Adipocyte (in vitro differentiated cells): ENCODE results near the gene CSDE1.

Experiments used
- DNase-seq: peaks from one replicate; pipeline ENCODE4 v3.0.0-alpha.2; 2015; ENCODE audit warnings: low read depth
- H3K27me3 ChIP-seq: replicated peaks from 2 replicates; pipeline ENCODE4 v1.7.0; 2013; ENCODE audit warnings: mild to moderate bottlenecking, low read length, moderate library complexity; ENCODE audit not compliant: control insufficient read depth, insufficient read depth
- H3K36me3 ChIP-seq: 2 replicates; pipeline ENCODE4 v1.7.0; 2013; ENCODE audit warnings: low read length, mild to moderate bottlenecking, moderate library complexity; ENCODE audit not compliant: control insufficient read depth, insufficient read depth, severe bottlenecking
- H3K4me1 ChIP-seq: 2 replicates; pipeline ENCODE4 v1.7.0; 2013; ENCODE audit warnings: mild to moderate bottlenecking, low read length, moderate library complexity; ENCODE audit not compliant: control insufficient read depth, insufficient read depth
- H3K4me3 ChIP-seq: 2 replicates; pipeline ENCODE4 v1.7.0; 2013; ENCODE audit warnings: mild to moderate bottlenecking, low read length, moderate library complexity
- H3K9ac ChIP-seq: 2 replicates; pipeline ENCODE4 v1.7.0; 2013; ENCODE audit warnings: mild to moderate bottlenecking, low read length, moderate library complexity
- H3K9me3 ChIP-seq: 2 replicates; pipeline ENCODE4 v1.7.0; 2013; ENCODE audit warnings: mild to moderate bottlenecking, low read length, moderate library complexity; ENCODE audit not compliant: control insufficient read depth

CSDE1 gene

DNA sequence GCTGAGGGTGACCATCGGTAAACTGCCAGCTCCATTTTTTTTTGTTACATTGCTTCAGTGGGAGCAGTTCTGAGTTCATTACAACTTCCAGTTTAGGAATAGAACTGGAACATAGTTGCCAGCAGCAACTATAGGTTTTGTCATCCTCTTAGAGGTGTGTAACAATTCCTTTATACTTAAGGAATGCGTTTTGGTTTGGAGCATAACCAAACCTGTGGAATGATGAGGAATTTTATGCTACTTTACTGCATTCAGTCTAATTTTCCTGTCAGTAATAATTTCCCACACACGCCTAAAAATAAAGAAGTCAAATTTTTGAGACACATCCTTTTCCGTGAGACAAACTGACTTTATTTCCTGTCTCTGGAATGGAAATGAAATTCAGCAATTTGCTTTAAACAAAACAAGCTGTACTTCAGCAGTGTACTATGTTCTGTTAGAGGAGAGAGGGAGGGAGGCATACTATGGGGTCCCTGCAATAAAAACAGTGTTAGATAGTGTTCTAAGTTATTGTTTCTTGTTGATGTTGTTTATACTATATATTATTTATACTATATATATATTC lies 57.7 kb downstream of the CSDE1 start:
- Histone ChIP-seq H3K4me3 (no peak overlapping the region), H3K4me1 (peaks cover 16% of the 10 kb centered on the region), H3K9ac (no peak overlapping the region), H3K27me3 (no peaks in the 10 kb centered on the region), H3K36me3 (peaks cover 1% of the 10 kb centered on the region), H3K9me3 (no peaks in the 10 kb centered on the region)
- peak; percentile 31 for DNase-seq

- no peaks in the 10 kb centered on the region for H3K27me3 ChIP-seq
- H3K36me3 ChIP-seq = no peaks in the 10 kb centered on the region
Measured at GRCh38 chr1:114696810-114697209, 61.0 kb downstream of the CSDE1 start.

DNA sequence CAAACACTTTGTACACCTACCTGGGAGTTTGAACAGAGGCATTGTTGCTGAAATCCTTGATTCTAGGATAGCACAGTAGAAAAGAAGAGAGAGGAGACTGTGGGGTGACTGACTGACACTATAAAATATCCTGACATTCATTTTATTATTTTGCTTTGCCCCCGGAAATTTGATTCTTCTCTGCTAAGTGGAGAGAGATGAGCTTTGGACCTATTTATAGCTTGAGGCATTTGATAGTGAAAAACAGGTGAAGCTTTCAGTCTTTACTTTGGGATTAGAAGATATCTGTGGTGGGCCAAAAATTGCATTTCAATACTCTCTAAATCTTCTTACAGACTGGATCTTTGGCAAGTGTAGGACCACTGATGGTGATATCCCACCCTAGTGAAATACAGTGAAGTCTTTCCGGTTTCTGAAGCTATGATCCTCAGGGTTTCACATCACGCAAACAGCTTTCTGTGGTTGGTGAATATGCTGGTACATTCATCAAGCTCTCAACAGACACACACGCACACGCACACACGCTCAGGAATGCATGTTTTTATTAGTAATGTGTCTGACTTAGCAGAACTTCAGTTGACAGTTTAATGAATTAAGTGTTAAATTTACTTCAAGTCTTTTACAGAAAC lies 62.2 kb downstream of the CSDE1 start, which contains the start of gene AMPD1:
AMPD1 (minus strand) TSS at position 117 of the 629 bp plus-strand sequence; CDS start at position 42, 75 bp downstream.
- no peak for DNase-seq
- H3K27me3 ChIP-seq = no peaks in the 10 kb centered on the region
- H3K4me3 ChIP-seq = no peak within 1 kb of the TSS

More at GRCh38 chr1:114696810-114697209, 61.0 kb downstream of the CSDE1 start:
- Histone ChIP-seq H3K4me1 (no peaks in the 10 kb centered on the region), H3K4me3 (no peak overlapping the region), H3K9ac (no peak overlapping the region), H3K9me3 (no peaks in the 10 kb centered on the region)
- DNase-seq = no peak

DNA sequence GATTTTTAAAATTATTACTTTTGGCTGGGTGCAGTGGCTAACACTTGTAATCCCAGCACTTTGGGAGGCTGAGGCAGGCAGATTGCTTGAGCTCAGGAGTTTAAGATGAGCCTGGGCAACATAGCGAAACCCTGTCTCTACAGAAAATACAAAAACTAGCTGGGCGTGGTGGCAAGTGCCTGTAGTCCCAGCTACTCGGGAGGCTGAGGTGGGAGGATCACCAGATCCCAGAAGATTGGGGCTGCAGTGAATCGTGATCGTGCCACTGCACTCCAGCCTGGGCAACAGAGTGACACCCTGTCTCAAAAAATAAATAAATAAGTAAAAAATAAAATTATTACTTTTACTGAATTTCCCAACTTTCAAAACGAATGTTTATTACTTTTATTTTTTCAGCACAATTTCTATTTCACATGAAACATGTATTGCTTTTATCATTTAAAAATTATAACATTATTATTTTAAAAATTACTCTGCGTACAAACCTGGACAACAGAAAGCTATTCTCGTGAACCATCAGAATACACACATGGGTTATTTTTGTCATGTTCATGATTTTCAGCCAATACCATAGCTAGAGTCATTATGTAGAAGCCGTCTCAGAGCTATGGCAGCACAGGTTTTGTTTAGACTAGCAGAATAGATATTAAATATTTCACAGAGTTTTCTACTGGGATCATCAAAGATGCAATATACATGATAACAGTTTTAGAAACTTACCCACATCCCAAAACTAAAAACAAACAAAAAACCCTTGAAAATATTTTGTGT lies 63.1 kb downstream of the CSDE1 start:
- no peak for DNase-seq
- no peak overlapping the region for H3K9ac ChIP-seq
- peaks cover 2% of the 10 kb centered on the region for H3K27me3 ChIP-seq
- H3K36me3 ChIP-seq = no peaks in the 10 kb centered on the region
- no peaks in the 10 kb centered on the region for H3K9me3 ChIP-seq
- H3K4me3 ChIP-seq = no peak overlapping the region
- no peaks in the 10 kb centered on the region for H3K4me1 ChIP-seq

More for the DNA sequence above, 62.2 kb downstream of the CSDE1 start, which contains the start of gene AMPD1:
- no peaks in the 10 kb centered on the region for H3K36me3 ChIP-seq
- no peak within 1 kb of the TSS for H3K9ac ChIP-seq
- H3K4me1 ChIP-seq = no peaks in the 10 kb centered on the region
- no peaks in the 10 kb centered on the region for H3K9me3 ChIP-seq

GRCh38 chr1:114692947-114693346 lies 64.8 kb downstream of the CSDE1 start:
- no peak overlapping the region for H3K9ac ChIP-seq
- DNase-seq = no peak
- H3K4me1 ChIP-seq = no peaks in the 10 kb centered on the region
- no peaks in the 10 kb centered on the region for H3K9me3 ChIP-seq
- no peak overlapping the region for H3K4me3 ChIP-seq
- H3K36me3 ChIP-seq = no peaks in the 10 kb centered on the region
- peaks cover 16% of the 10 kb centered on the region for H3K27me3 ChIP-seq

DNA sequence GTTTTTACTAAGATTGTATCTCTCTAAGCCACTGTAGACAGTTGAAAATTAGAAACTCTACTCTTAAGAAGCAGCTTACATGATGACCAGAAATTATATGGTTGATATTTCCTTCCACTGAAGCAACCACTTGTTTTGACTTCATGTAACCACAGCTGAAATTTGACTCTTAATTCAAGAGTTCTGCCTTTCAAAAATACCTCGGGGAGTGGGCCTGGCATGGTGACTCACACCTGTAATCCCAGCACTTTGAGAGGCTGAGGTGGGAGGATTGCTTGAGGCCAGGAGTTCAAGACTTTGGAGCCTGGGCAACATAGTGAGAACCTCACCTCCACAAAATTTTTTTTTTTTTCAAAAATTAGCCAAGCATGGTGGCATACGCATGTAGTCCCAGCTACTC lies 66.7 kb downstream of the CSDE1 start:
- no peaks in the 10 kb centered on the region for H3K36me3 ChIP-seq
- peaks cover 27% of the 10 kb centered on the region for H3K27me3 ChIP-seq
- H3K9ac ChIP-seq = no peak overlapping the region
- no peaks in the 10 kb centered on the region for H3K4me1 ChIP-seq
- DNase-seq = no peak
- H3K4me3 ChIP-seq = no peak overlapping the region
- H3K9me3 ChIP-seq = no peaks in the 10 kb centered on the region

DNA sequence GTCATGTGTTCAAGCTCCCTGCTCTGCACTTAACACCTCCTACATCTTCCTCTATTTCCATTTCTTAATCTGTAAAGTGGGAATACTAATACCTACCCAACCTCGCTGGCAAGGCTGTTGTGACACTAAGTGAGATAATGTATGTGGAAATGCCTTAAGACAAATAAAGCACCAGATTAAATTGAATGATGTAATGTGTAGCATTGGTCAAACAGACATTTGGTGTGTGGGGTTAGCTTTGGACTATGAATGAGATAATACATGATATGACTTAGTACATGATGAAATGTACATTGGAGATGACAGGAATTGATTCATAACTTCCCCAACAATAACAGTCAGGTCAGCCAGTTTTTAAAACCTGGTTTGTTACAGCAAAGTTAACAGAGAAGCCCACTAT lies 67.6 kb downstream of the CSDE1 start:
- no peak for DNase-seq
- Histone ChIP-seq H3K36me3 (no peaks in the 10 kb centered on the region), H3K9me3 (no peaks in the 10 kb centered on the region)

DNA sequence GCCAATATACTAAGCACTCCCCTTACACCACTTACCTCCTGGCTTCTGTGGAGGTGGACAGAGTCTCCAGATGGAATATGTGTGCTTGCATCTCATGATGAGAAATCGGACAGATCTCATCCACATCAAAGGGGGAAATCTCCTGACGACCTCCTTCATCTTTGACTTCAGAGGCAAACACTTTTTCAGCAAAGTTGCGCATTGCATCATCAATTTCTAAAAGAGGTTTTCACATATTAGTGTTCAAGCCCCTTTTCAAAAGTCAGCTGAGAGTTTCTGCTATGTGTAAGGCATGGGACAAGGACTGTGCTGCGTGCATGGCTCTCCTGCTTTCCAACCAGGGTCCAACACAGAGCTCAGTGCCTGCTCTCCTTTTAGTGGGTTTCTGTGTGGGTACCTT lies 69.3 kb downstream of the CSDE1 start:
- Histone ChIP-seq H3K9me3 (no peaks in the 10 kb centered on the region), H3K36me3 (no peaks in the 10 kb centered on the region), H3K4me1 (no peaks in the 10 kb centered on the region), H3K9ac (no peak overlapping the region), H3K27me3 (peaks cover 42% of the 10 kb centered on the region), H3K4me3 (no peak overlapping the region)
- DNase-seq = no peak

More for the DNA sequence above, 67.6 kb downstream of the CSDE1 start:
- H3K27me3 ChIP-seq = peaks cover 35% of the 10 kb centered on the region
- no peaks in the 10 kb centered on the region for H3K4me1 ChIP-seq
- H3K9ac ChIP-seq = no peak overlapping the region
- H3K4me3 ChIP-seq = no peak overlapping the region

DNA sequence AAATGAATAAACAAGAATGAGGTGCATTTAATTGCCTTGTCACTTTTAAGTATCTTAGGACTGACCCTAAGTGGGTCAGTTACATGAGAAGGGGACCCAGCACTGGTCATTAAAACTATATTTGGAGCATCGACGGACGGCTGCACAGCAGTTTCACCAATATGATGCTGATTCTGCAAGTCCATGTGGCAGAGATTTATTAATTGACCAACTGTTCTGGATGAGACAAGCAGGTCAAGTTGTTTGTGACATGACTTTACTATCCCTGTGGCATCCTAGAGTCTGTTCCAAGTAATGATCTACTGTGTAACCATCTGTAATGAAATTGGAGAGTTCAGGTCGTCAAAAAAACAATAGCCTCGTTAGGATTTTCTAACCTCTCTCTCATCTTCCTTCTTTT lies 71.9 kb downstream of the CSDE1 start:
- Histone ChIP-seq H3K9ac (no peak overlapping the region), H3K27me3 (peaks cover 42% of the 10 kb centered on the region), H3K36me3 (no peaks in the 10 kb centered on the region), H3K9me3 (no peaks in the 10 kb centered on the region), H3K4me1 (no peaks in the 10 kb centered on the region), H3K4me3 (no peak overlapping the region)
- no peak for DNase-seq

GRCh38 chr1:114677691-114678090 lies 80.1 kb downstream of the CSDE1 start:
- Histone ChIP-seq H3K9me3 (no peaks in the 10 kb centered on the region), H3K4me1 (no peaks in the 10 kb centered on the region), H3K36me3 (no peaks in the 10 kb centered on the region), H3K4me3 (no peak overlapping the region), H3K27me3 (peaks cover 5% of the 10 kb centered on the region), H3K9ac (no peak overlapping the region)
- no peak for DNase-seq

GRCh38 chr1:114676115-114676514 lies 81.7 kb downstream of the CSDE1 start:
- no peak overlapping the region for H3K4me3 ChIP-seq
- H3K4me1 ChIP-seq = no peaks in the 10 kb centered on the region
- no peaks in the 10 kb centered on the region for H3K9me3 ChIP-seq
- H3K9ac ChIP-seq = no peak overlapping the region
- no peaks in the 10 kb centered on the region for H3K36me3 ChIP-seq
- peaks cover 5% of the 10 kb centered on the region for H3K27me3 ChIP-seq
- DNase-seq = no peak
